ENCODE results near the gene AQP4. TPM values are rescaled to one million over a fixed set of nuclear protein-coding genes. Genes with fewer than 3 reads are reported as not detected.
A peak's percentile ranks its signal among the peaks of the same experiment; 100 is the strongest.

AQP4 gene
- total RNA-seq (2014; rRNA removed; shearing (Covaris generic)), result 0.69 and 1.00 TPM in 2 replicates

GRCh38 chr18:26865557-26865956 is at the start of gene AQP4:
TSS of gene AQP4 (minus strand) at chr18:26865707. CDS start at chr18:26865689, 18 bp downstream.
- DNase-seq, result peak; percentile 20
- Histone ChIP-seq H3K4me3 (ENCODE audit: insufficient read depth, low read depth, low read length) (no peak within 1 kb of the TSS), H3K27me3 (ENCODE audit: control insufficient read depth, insufficient read depth, low read length) (peaks cover 14% of the 10 kb centered on the region), H3K36me3 (replicated peaks; ENCODE audit: control insufficient read depth, insufficient read depth, low read length) (no peaks in the 10 kb centered on the region)

- no peak for DNase-seq
- H3K4me3 ChIP-seq (ENCODE audit: insufficient read depth, low read depth, low read length), result no peak overlapping the region
- no peaks in the 10 kb centered on the region for H3K27me3 ChIP-seq (ENCODE audit: control insufficient read depth, insufficient read depth, low read length)
- H3K36me3 ChIP-seq (replicated peaks; ENCODE audit: control insufficient read depth, insufficient read depth, low read length), result no peaks in the 10 kb centered on the region
Measured at GRCh38 chr18:26911840-26912239, 46.3 kb upstream of the AQP4 start.

- H3K36me3 ChIP-seq (replicated peaks; ENCODE audit: control insufficient read depth, insufficient read depth, low read length), result no peaks in the 10 kb centered on the region
- H3K4me3 ChIP-seq (ENCODE audit: insufficient read depth, low read depth, low read length), result no peak overlapping the region
- DNase-seq, result peak; percentile 21
- no peaks in the 10 kb centered on the region for H3K27me3 ChIP-seq (ENCODE audit: control insufficient read depth, insufficient read depth, low read length)
Measured at GRCh38 chr18:26909599-26910290, 44.2 kb upstream of the AQP4 start.

GRCh38 chr18:26908906-26909305 is 43.4 kb upstream of the AQP4 start:
- Histone ChIP-seq H3K27me3 (ENCODE audit: control insufficient read depth, insufficient read depth, low read length) (no peaks in the 10 kb centered on the region), H3K4me3 (ENCODE audit: insufficient read depth, low read depth, low read length) (no peak overlapping the region), H3K36me3 (replicated peaks; ENCODE audit: control insufficient read depth, insufficient read depth, low read length) (no peaks in the 10 kb centered on the region)
- no peak for DNase-seq

- Histone ChIP-seq H3K27me3 (ENCODE audit: control insufficient read depth, insufficient read depth, low read length) (no peaks in the 10 kb centered on the region), H3K36me3 (replicated peaks; ENCODE audit: control insufficient read depth, insufficient read depth, low read length) (no peaks in the 10 kb centered on the region), H3K4me3 (ENCODE audit: insufficient read depth, low read depth, low read length) (no peak overlapping the region)
- no peak for DNase-seq
Measured at GRCh38 chr18:26902291-26902690, 36.8 kb upstream of the AQP4 start.

GRCh38 chr18:26901020-26901419 is 35.5 kb upstream of the AQP4 start:
- no peak overlapping the region for H3K4me3 ChIP-seq (ENCODE audit: insufficient read depth, low read depth, low read length)
- H3K27me3 ChIP-seq (ENCODE audit: control insufficient read depth, insufficient read depth, low read length), result no peaks in the 10 kb centered on the region
- H3K36me3 ChIP-seq (replicated peaks; ENCODE audit: control insufficient read depth, insufficient read depth, low read length), result no peaks in the 10 kb centered on the region
- no peak for DNase-seq

GRCh38 chr18:26894426-26894825 is 28.9 kb upstream of the AQP4 start:
- Histone ChIP-seq H3K27me3 (ENCODE audit: control insufficient read depth, insufficient read depth, low read length) (no peaks in the 10 kb centered on the region), H3K4me3 (ENCODE audit: insufficient read depth, low read depth, low read length) (no peak overlapping the region), H3K36me3 (replicated peaks; ENCODE audit: control insufficient read depth, insufficient read depth, low read length) (no peaks in the 10 kb centered on the region)
- no peak for DNase-seq

GRCh38 chr18:26893996-26894395 is 28.5 kb upstream of the AQP4 start:
- no peaks in the 10 kb centered on the region for H3K27me3 ChIP-seq (ENCODE audit: control insufficient read depth, insufficient read depth, low read length)
- no peak overlapping the region for H3K4me3 ChIP-seq (ENCODE audit: insufficient read depth, low read depth, low read length)
- H3K36me3 ChIP-seq (replicated peaks; ENCODE audit: control insufficient read depth, insufficient read depth, low read length), result no peaks in the 10 kb centered on the region
- DNase-seq, result no peak

GRCh38 chr18:26888259-26888658 is 22.8 kb upstream of the AQP4 start:
- Histone ChIP-seq H3K4me3 (ENCODE audit: insufficient read depth, low read depth, low read length) (no peak overlapping the region), H3K36me3 (replicated peaks; ENCODE audit: control insufficient read depth, insufficient read depth, low read length) (no peaks in the 10 kb centered on the region), H3K27me3 (ENCODE audit: control insufficient read depth, insufficient read depth, low read length) (no peaks in the 10 kb centered on the region)
- no peak for DNase-seq

- Histone ChIP-seq H3K4me3 (ENCODE audit: insufficient read depth, low read depth, low read length) (no peak overlapping the region), H3K36me3 (replicated peaks; ENCODE audit: control insufficient read depth, insufficient read depth, low read length) (no peaks in the 10 kb centered on the region), H3K27me3 (ENCODE audit: control insufficient read depth, insufficient read depth, low read length) (no peaks in the 10 kb centered on the region)
- DNase-seq, result no peak
Measured at GRCh38 chr18:26875040-26875654, 9.6 kb upstream of the AQP4 start.

GRCh38 chr18:26874283-26874682 is 8.8 kb upstream of the AQP4 start:
- no peak for DNase-seq
- Histone ChIP-seq H3K36me3 (replicated peaks; ENCODE audit: control insufficient read depth, insufficient read depth, low read length) (no peaks in the 10 kb centered on the region), H3K27me3 (ENCODE audit: control insufficient read depth, insufficient read depth, low read length) (no peaks in the 10 kb centered on the region), H3K4me3 (ENCODE audit: insufficient read depth, low read depth, low read length) (no peak overlapping the region)

- Histone ChIP-seq H3K36me3 (replicated peaks; ENCODE audit: control insufficient read depth, insufficient read depth, low read length) (no peaks in the 10 kb centered on the region), H3K27me3 (ENCODE audit: control insufficient read depth, insufficient read depth, low read length) (no peaks in the 10 kb centered on the region; the same call in 1 of the 2 replicates), H3K4me3 (ENCODE audit: insufficient read depth, low read depth, low read length) (no peak overlapping the region)
- DNase-seq, result no peak
Measured at GRCh38 chr18:26869640-26870039, 4.1 kb upstream of the AQP4 start.

GRCh38 chr18:26868968-26869586 is 3.6 kb upstream of the AQP4 start:
- Histone ChIP-seq H3K36me3 (replicated peaks; ENCODE audit: control insufficient read depth, insufficient read depth, low read length) (no peaks in the 10 kb centered on the region), H3K4me3 (ENCODE audit: insufficient read depth, low read depth, low read length) (no peak overlapping the region), H3K27me3 (ENCODE audit: control insufficient read depth, insufficient read depth, low read length) (peaks cover 2% of the 10 kb centered on the region; the same call in 1 of the 2 replicates)
- no peak for DNase-seq

- Histone ChIP-seq H3K27me3 (ENCODE audit: control insufficient read depth, insufficient read depth, low read length) (peaks cover 14% of the 10 kb centered on the region), H3K36me3 (replicated peaks; ENCODE audit: control insufficient read depth, insufficient read depth, low read length) (no peaks in the 10 kb centered on the region), H3K4me3 (ENCODE audit: insufficient read depth, low read depth, low read length) (no peak overlapping the region)
- DNase-seq, result no peak
Measured at GRCh38 chr18:26867471-26867870, 2.0 kb upstream of the AQP4 start.

- Histone ChIP-seq H3K27me3 (ENCODE audit: control insufficient read depth, insufficient read depth, low read length) (peaks cover 14% of the 10 kb centered on the region), H3K36me3 (replicated peaks; ENCODE audit: control insufficient read depth, insufficient read depth, low read length) (no peaks in the 10 kb centered on the region), H3K4me3 (ENCODE audit: insufficient read depth, low read depth, low read length) (no peak overlapping the region)
- no peak for DNase-seq
Measured at GRCh38 chr18:26864658-26865057, 849 bp downstream of the AQP4 start.

Measured in H7 (cell line).